Naive thymus-derived CD4-positive, alpha-beta T cell (primary cell): ENCODE measurements around the gene KIF1B. TPM values are rescaled to one million over a fixed set of nuclear protein-coding genes. Genes with fewer than 3 reads are reported as not detected.

Experiments used
- ATAC-seq: fragments of 150-1000 bp; cut with Tn5 transposase; 2 replicates; pipeline ENCODE4 v1.10.0; 2021; ENCODE audit warnings: mild to moderate bottlenecking, moderate library complexity
- CTCF ChIA-PET: fragments of 350-600 bp; sonication (Branson Sonifier 250); formaldehyde crosslinking; loops from one replicate; lab custom pipeline; 2021; ENCODE audit warnings: antibody characterized with exemption; lab: Charles Lee
- POLR2A ChIA-PET: fragments of 350-600 bp; sonication (Branson Sonifier 250); formaldehyde crosslinking; loops from one replicate; lab custom pipeline; 2021; ENCODE audit warnings: antibody characterized with exemption, inconsistent platforms; lab: Charles Lee
- DNase-seq, 9 donors: peaks; one replicate each; pipeline versions ENCODE4 v3.0.0 to v3.0.0-alpha.2; 2020 to 2022; ENCODE audit warnings: mixed read lengths in 1 of 9
- H3K27ac ChIP-seq: one replicate; pipeline ENCODE4 v1.7.0; 2013; ENCODE audit warnings: mild to moderate bottlenecking, low read depth, low read length, moderate library complexity
- H3K27me3 ChIP-seq, 2 donors: one replicate each; pipeline ENCODE4 v1.7.0; 2013; ENCODE audit warnings: low read length in 2 of 2, mild to moderate bottlenecking in 2 of 2, moderate library complexity in 2 of 2; ENCODE audit not compliant: control insufficient read depth in 2 of 2, insufficient read depth in 2 of 2
- H3K36me3 ChIP-seq, 3 experiments: 1 replicate in 2 of 3; 2 replicates in 1 of 3; pipeline ENCODE4 v1.7.0; 2013; ENCODE audit warnings: low read length in 3 of 3, mild to moderate bottlenecking in 3 of 3, moderate library complexity in 1 of 3; ENCODE audit not compliant: insufficient read depth in 3 of 3, control insufficient read depth in 2 of 3
- H3K4me1 ChIP-seq, 2 donors: one replicate each; pipeline ENCODE4 v1.7.0; 2013; ENCODE audit warnings: low read length in 2 of 2, mild to moderate bottlenecking in 2 of 2, moderate library complexity in 1 of 2; ENCODE audit not compliant: control insufficient read depth in 2 of 2, insufficient read depth in 2 of 2
- H3K4me3 ChIP-seq: 2 replicates; pipeline ENCODE4 v1.7.0; 2013; ENCODE audit warnings: mild to moderate bottlenecking, low read length
- H3K9me3 ChIP-seq, 3 experiments: 1 replicate in 2 of 3; 2 replicates in 1 of 3; pipeline ENCODE4 v1.7.0; 2013; ENCODE audit warnings: low read length in 3 of 3; ENCODE audit not compliant: control insufficient read depth in 2 of 3
- H3K27ac Mint-ChIP-seq, 9 donors: one replicate each; pipeline ENCODE4 v1.8.0; 2020 to 2022; ENCODE audit warnings: mixed read lengths in 9 of 9, mild to moderate bottlenecking in 8 of 9, moderate library complexity in 5 of 9, inconsistent platforms in 2 of 9
- H3K27me3 Mint-ChIP-seq, 5 donors: one replicate each; pipeline ENCODE4 v1.8.0; 2021 to 2022; ENCODE audit warnings: mixed read lengths in 5 of 5, mild to moderate bottlenecking in 1 of 5
- H3K36me3 Mint-ChIP-seq, 5 donors: one replicate each; pipeline ENCODE4 v1.8.0; 2020 to 2022; ENCODE audit warnings: mixed read lengths in 5 of 5, mild to moderate bottlenecking in 3 of 5, inconsistent platforms in 1 of 5
- H3K4me1 Mint-ChIP-seq, 7 donors: one replicate each; pipeline ENCODE4 v1.8.0; 2020 to 2022; ENCODE audit warnings: mixed read lengths in 7 of 7, mild to moderate bottlenecking in 3 of 7, inconsistent platforms in 1 of 7
- H3K4me3 Mint-ChIP-seq, 10 donors: one replicate each; pipeline ENCODE4 v1.8.0; 2020 to 2022; ENCODE audit warnings: mild to moderate bottlenecking in 10 of 10, mixed read lengths in 10 of 10, moderate library complexity in 6 of 10, inconsistent platforms in 2 of 10
- H3K9me3 Mint-ChIP-seq, 11 donors: one replicate each; pipeline ENCODE4 v1.8.0; 2020 to 2022; ENCODE audit warnings: mixed read lengths in 11 of 11, mild to moderate bottlenecking in 4 of 11, inconsistent platforms in 1 of 11, moderate library complexity in 1 of 11
- intact Hi-C, 2 donors: fragments of 100-400 bp; cut with micrococcal nuclease; formaldehyde crosslinking; loops; one replicate each; pipeline ENCODE4 v1.15.1; 2023
- polyA plus RNA-seq, 2 donors: library from polyadenylated mRNA; unstranded; fragments of 300-500 nt; fragmentation: Illumina TruSeq; gene quantifications; one replicate each; pipeline ENCODE4 v1.2.3, GENCODE V29; 2021
- total RNA-seq, 6 experiments: library from RNA in 5 of 6; stranded (reverse) in 5 of 6; gene quantifications; 1 replicate in 5 of 6; 2 replicates in 1 of 6; pipeline ENCODE4 v1.2.3 and lab custom pipeline; 2021 to 2026

The KIF1B gene
- total and polyA plus RNA-seq, 7 experiments from 2014 or later = 1.8 to 21.6 (median 11.5) TPM

GRCh38 chr1:10386761-10387676 lies 176.6 kb downstream of the KIF1B start:
- POLR2A ChIA-PET = interaction anchor here (1.1 kb wide), 1 partner anchor 11 kb away, joined by 3 read pairs; no protein-coding TSS in a partner anchor
- Histone ChIP-seq H3K36me3 (no peaks in the 10 kb centered on the region), H3K9me3 (no peaks in the 10 kb centered on the region), H3K4me3 (no peak overlapping the region), H3K4me1 (no peaks in the 10 kb centered on the region), H3K27me3 (no peaks in the 10 kb centered on the region), H3K27ac (no peak overlapping the region)
- intact Hi-C loops = no loop called here
- CTCF ChIA-PET = no interaction called here
- ATAC-seq (no peak), DNase-seq (no peak)
- H3K36me3 Mint-ChIP-seq = peaks cover 0 to 14% (median 0%) of the 10 kb centered on the region in 5 donors
- H3K27ac Mint-ChIP-seq = no peak overlapping the region
- no peaks in the 10 kb centered on the region for H3K27me3 Mint-ChIP-seq
- H3K4me3 Mint-ChIP-seq = no peak overlapping the region
- peaks cover 0 to 2% (median 0%) of the 10 kb centered on the region in 11 donors for H3K9me3 Mint-ChIP-seq
- H3K4me1 Mint-ChIP-seq = peaks cover 5 to 12% (median 10%) of the 10 kb centered on the region in 7 donors

DNA sequence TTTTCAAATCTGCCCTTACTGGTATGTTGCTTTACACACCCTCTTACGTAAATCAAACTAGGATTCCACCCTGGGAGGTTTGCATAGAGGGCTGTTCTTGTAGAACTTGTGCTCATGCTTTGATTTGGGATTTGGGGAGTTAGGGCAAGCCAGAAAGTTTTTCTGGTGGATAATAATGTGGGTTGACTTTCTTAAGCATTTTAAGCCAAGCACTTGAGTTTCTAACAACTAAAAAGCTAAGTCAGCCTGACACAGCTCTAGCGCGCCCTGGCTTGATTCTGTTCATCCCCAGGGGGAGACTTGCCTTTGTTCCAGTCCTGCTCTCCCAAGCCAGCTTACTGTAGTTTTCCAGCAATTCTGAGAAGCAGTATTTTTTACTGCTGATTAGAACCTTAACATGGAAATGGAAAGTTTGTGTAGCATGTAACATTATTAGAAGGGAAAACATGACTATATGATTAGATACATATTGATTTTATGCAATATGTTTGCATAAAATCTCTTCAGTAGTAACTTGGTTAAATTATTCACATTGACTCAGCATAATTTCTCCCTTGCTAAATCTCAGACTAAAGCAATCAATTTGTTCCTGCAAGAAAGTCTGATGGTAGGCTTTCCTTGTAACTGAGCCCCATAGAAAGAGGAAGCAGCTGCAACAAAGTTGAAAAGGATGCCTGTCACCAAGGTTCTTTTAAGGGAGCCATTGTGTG lies 177.5 kb downstream of the KIF1B start:
- no peaks in the 10 kb centered on the region for H3K36me3 ChIP-seq
- H3K27me3 Mint-ChIP-seq = no peaks in the 10 kb centered on the region
- CTCF ChIA-PET = no interaction called here
- intact Hi-C loops = loop anchor here (1.0 kb wide), 1 partner anchor 10 kb away; no protein-coding TSS in a partner anchor
- no peak overlapping the region for H3K4me3 ChIP-seq
- no peaks in the 10 kb centered on the region for H3K27me3 ChIP-seq
- ATAC-seq = peak; percentile 75
- DNase-seq = peak in 5 of 9 donors; percentile 11 to 27 (median 20)
- H3K4me3 Mint-ChIP-seq = no peak overlapping the region
- no peak overlapping the region for H3K27ac ChIP-seq
- no peaks in the 10 kb centered on the region for H3K4me1 ChIP-seq
- peak overlapping the region in 1 of 9 donors; percentile 17 for H3K27ac Mint-ChIP-seq
- POLR2A ChIA-PET = interaction anchor here (1.1 kb wide), 1 partner anchor 11 kb away, joined by 3 read pairs; no protein-coding TSS in a partner anchor
- peaks cover 5 to 11% (median 10%) of the 10 kb centered on the region in 7 donors for H3K4me1 Mint-ChIP-seq
- H3K9me3 ChIP-seq = no peaks in the 10 kb centered on the region
- H3K36me3 Mint-ChIP-seq = peaks cover 0 to 11% (median 0%) of the 10 kb centered on the region in 5 donors
- H3K9me3 Mint-ChIP-seq = peaks cover 0 to under 1% (median 0%) of the 10 kb centered on the region in 11 donors

GRCh38 chr1:10388387-10388715 lies 178.0 kb downstream of the KIF1B start:
- H3K27me3 ChIP-seq = no peaks in the 10 kb centered on the region
- no peaks in the 10 kb centered on the region for H3K36me3 ChIP-seq
- intact Hi-C loops = loop anchor here (1.0 kb wide), 1 partner anchor 10 kb away; no protein-coding TSS in a partner anchor
- Mint-ChIP-seq H3K27me3 (no peaks in the 10 kb centered on the region), H3K36me3 (peaks cover 0 to 6% (median 0%) of the 10 kb centered on the region in 5 donors), H3K27ac (peak overlapping the region in 1 of 9 donors; percentile 17), H3K4me1 (peaks cover 5 to 11% (median 8%) of the 10 kb centered on the region in 7 donors), H3K9me3 (no peaks in the 10 kb centered on the region), H3K4me3 (no peak overlapping the region)
- CTCF ChIA-PET = no interaction called here
- H3K9me3 ChIP-seq = no peaks in the 10 kb centered on the region
- POLR2A ChIA-PET = interaction anchor here (1.1 kb wide), 1 partner anchor 10 kb away, joined by 3 read pairs; no protein-coding TSS in a partner anchor
- H3K4me3 ChIP-seq = no peak overlapping the region
- DNase-seq (no peak), ATAC-seq (peak; percentile 40)
- no peak overlapping the region for H3K27ac ChIP-seq
- H3K4me1 ChIP-seq = no peaks in the 10 kb centered on the region

- Mint-ChIP-seq H3K27me3 (no peaks in the 10 kb centered on the region), H3K9me3 (peaks cover 0 to 7% (median 0%) of the 10 kb centered on the region in 11 donors), H3K4me1 (peaks cover 2 to 11% (median 8%) of the 10 kb centered on the region in 7 donors), H3K36me3 (peaks cover 0 to 4% (median 0%) of the 10 kb centered on the region in 5 donors), H3K27ac (peak overlapping the region in 1 of 9 donors; percentile 9), H3K4me3 (no peak overlapping the region)
- DNase-seq (no peak), ATAC-seq (no peak)
- H3K27ac ChIP-seq = no peak overlapping the region
- no peaks in the 10 kb centered on the region for H3K27me3 ChIP-seq
- no peak overlapping the region for H3K4me3 ChIP-seq
- no peaks in the 10 kb centered on the region for H3K9me3 ChIP-seq
- H3K4me1 ChIP-seq = no peaks in the 10 kb centered on the region
- CTCF ChIA-PET = no interaction called here
- no peaks in the 10 kb centered on the region for H3K36me3 ChIP-seq
- POLR2A ChIA-PET = no interaction called here
- intact Hi-C loops = no loop called here
Observed at GRCh38 chr1:10389271-10389973, 179.1 kb downstream of the KIF1B start.

DNA sequence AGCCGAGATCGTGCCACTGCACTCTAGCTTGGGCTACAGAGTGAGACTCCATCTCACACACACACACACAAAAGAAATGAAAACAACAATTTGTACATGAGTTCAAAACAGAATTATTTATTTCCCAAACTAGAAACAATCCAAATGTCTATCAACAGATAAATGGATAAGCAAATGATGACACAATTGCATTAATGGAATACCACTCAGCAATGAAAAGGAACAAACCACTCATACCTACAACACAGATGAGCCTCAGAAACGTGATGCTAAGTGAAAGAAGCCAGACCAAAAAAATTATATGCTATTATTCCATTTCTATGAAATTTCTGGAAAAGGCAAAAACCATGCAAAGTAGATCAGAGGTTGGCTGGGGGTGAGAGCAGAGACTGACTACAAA lies 186.5 kb downstream of the KIF1B start:
- POLR2A ChIA-PET = interaction anchor here (0.6 kb wide), 1 partner anchor 289 kb away, joined by 3 read pairs; no protein-coding TSS in a partner anchor
- Histone ChIP-seq H3K27ac (no peak overlapping the region), H3K4me3 (no peak overlapping the region), H3K36me3 (peaks cover 0 to 3% (median 0%) of the 10 kb centered on the region in 3 experiments), H3K9me3 (no peaks in the 10 kb centered on the region), H3K27me3 (no peaks in the 10 kb centered on the region), H3K4me1 (peaks cover 4 to 7% of the 10 kb centered on the region in 2 donors)
- DNase-seq = no peak
- Mint-ChIP-seq H3K4me1 (peaks cover 10 to 29% (median 25%) of the 10 kb centered on the region in 7 donors), H3K27ac (peak overlapping the region in 1 of 9 donors; percentile 29), H3K27me3 (no peaks in the 10 kb centered on the region), H3K36me3 (peaks cover 0 to 4% (median 3%) of the 10 kb centered on the region in 5 donors), H3K9me3 (peaks cover 0 to 7% (median 0%) of the 10 kb centered on the region in 11 donors), H3K4me3 (peak overlapping the region; percentile 0 to 76 (median 52))
- CTCF ChIA-PET = interaction anchor here (1.1 to 1.8 kb wide), 2 partner anchors 34 to 97 kb away, joined by 3 to 4 read pairs; partner anchors contain the start of gene CENPS
- intact Hi-C loops = no loop called here
- no peak for ATAC-seq
